Naive thymus-derived CD8-positive, alpha-beta T cell (primary cell): Measurements from ENCODE around the gene ARAP2. TPM values are rescaled to one million over a fixed set of nuclear protein-coding genes. Genes with fewer than 3 reads are reported as not detected.

Source experiments
- ATAC-seq, 2 donors: fragments of 150-1000 bp; cut with Tn5 transposase in 1 of 2; sonication (Bioruptor Pico), chemical (Tn5 transposase) in 1 of 2; 1 replicate in 1 of 2; 2 replicates in 1 of 2; pipeline ENCODE4 v1.10.0; 2021; ENCODE audit warnings: mild to moderate bottlenecking in 2 of 2, moderate library complexity in 2 of 2
- POLR2A ChIA-PET: fragments of 350-600 bp; sonication (Branson Sonifier 250); formaldehyde crosslinking; loops from one replicate; lab custom pipeline; 2021; ENCODE audit warnings: antibody characterized with exemption; lab: Charles Lee
- DNase-seq, 10 donors: peaks; one replicate each; pipeline versions ENCODE4 v3.0.0 to v3.0.0-alpha.2; 2020 to 2022
- H3K27ac Mint-ChIP-seq, 10 donors: one replicate each; pipeline ENCODE4 v1.8.0; 2020 to 2022; ENCODE audit warnings: mild to moderate bottlenecking in 10 of 10, mixed read lengths in 10 of 10, moderate library complexity in 4 of 10, inconsistent platforms in 1 of 10
- H3K27me3 Mint-ChIP-seq, 5 donors: one replicate each; pipeline ENCODE4 v1.8.0; 2021 to 2022; ENCODE audit warnings: mixed read lengths in 5 of 5
- H3K36me3 Mint-ChIP-seq, 3 donors: one replicate each; pipeline ENCODE4 v1.8.0; 2020 to 2022; ENCODE audit warnings: mixed read lengths in 3 of 3, mild to moderate bottlenecking in 2 of 3, inconsistent platforms in 1 of 3
- H3K4me1 Mint-ChIP-seq, 4 donors: one replicate each; pipeline ENCODE4 v1.8.0; 2021 to 2022; ENCODE audit warnings: mixed read lengths in 4 of 4
- H3K4me3 Mint-ChIP-seq, 10 donors: one replicate each; pipeline ENCODE4 v1.8.0; 2020 to 2022; ENCODE audit warnings: mild to moderate bottlenecking in 10 of 10, mixed read lengths in 10 of 10, moderate library complexity in 6 of 10, inconsistent platforms in 1 of 10
- H3K9me3 Mint-ChIP-seq, 9 donors: one replicate each; pipeline ENCODE4 v1.8.0; 2020 to 2022; ENCODE audit warnings: mixed read lengths in 9 of 9, mild to moderate bottlenecking in 3 of 9, inconsistent platforms in 1 of 9, moderate library complexity in 1 of 9
- polyA plus RNA-seq, 3 donors: library from polyadenylated mRNA; unstranded; fragments of 300-500 nt; fragmentation: Illumina TruSeq; gene quantifications; one replicate each; pipeline ENCODE4 v1.2.3, GENCODE V29; 2021
- total RNA-seq, 8 experiments: library from RNA in 2 of 8; stranded (reverse) in 2 of 8; gene quantifications; one replicate each; pipeline ENCODE4 v1.2.3 and lab custom pipeline; 2021 to 2026

Gene ARAP2
- total and polyA plus RNA-seq, 5 experiments from 2014 or later: 11.2 to 46.3 (median 19.0) TPM

DNA sequence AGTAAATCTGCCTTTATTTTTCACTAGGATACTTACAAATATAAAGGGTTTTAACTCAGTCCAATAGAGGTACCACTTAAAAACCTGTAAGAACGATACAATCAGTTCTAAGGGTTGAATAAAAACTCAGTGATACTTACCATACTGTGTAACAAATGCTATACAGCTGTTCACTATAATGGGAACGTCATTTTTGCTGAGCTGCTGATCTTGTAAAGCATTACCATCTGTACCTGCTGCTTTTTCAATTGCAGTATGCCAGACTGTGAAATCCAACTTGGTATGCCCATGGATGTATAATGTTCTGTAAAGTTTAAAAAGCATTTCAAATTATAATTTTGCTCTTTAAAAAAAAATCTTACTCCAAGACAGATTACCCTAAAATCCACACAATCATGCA is 111.2 kb downstream of the ARAP2 start:
- Mint-ChIP-seq H3K27me3 (no peaks in the 10 kb centered on the region), H3K4me3 (no peak overlapping the region), H3K9me3 (no peaks in the 10 kb centered on the region), H3K36me3 (peaks cover 10 to 33% (median 27%) of the 10 kb centered on the region in 3 donors), H3K27ac (no peak overlapping the region), H3K4me1 (peaks cover 0 to 4% (median 2%) of the 10 kb centered on the region in 4 donors)
- DNase-seq (no peak), ATAC-seq (no peak)
- POLR2A ChIA-PET: no interaction called here

DNA sequence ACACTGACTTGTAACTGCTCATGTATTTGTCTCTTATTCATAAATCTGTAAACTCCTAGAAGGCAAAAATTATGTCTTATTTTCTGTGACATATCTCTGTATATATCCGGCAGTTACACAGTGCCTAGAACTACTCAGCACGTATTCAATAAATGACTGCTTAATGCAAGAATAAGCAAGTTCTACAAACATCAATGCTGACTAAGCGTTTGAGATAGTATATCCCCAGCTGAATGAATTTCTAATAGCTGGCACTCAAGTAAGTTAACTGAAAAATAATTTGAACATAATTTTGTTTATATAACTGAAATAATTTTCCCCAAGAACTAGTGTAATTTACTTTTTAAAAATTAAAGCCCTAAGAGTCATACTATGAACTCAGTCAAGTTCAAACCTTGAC is 113.7 kb downstream of the ARAP2 start:
- POLR2A ChIA-PET: no interaction called here
- no peak for DNase-seq
- Mint-ChIP-seq H3K27me3 (no peaks in the 10 kb centered on the region), H3K36me3 (peaks cover 10 to 30% (median 30%) of the 10 kb centered on the region in 3 donors), H3K27ac (no peak overlapping the region), H3K4me1 (peaks cover 0 to 4% (median 2%) of the 10 kb centered on the region in 4 donors), H3K4me3 (no peak overlapping the region), H3K9me3 (no peaks in the 10 kb centered on the region)
- ATAC-seq: no peak

GRCh38 chr4:36128689-36129088 is 115.6 kb downstream of the ARAP2 start:
- no peak for DNase-seq
- no peaks in the 10 kb centered on the region for H3K27me3 Mint-ChIP-seq
- H3K4me1 Mint-ChIP-seq: peaks cover 0 to 4% (median 2%) of the 10 kb centered on the region in 4 donors
- peak overlapping the region in 3 of 10 donors; percentile 7 to 36 (median 32) for H3K27ac Mint-ChIP-seq
- no peak overlapping the region for H3K4me3 Mint-ChIP-seq
- peaks cover 14 to 47% (median 47%) of the 10 kb centered on the region in 3 donors for H3K36me3 Mint-ChIP-seq
- POLR2A ChIA-PET: no interaction called here
- no peak for ATAC-seq
- no peaks in the 10 kb centered on the region for H3K9me3 Mint-ChIP-seq

- H3K27ac Mint-ChIP-seq: no peak overlapping the region
- POLR2A ChIA-PET: no interaction called here
Observed at GRCh38 chr4:36123906-36124305, 120.4 kb downstream of the ARAP2 start.

GRCh38 chr4:36115312-36115711 is 129.0 kb downstream of the ARAP2 start:
- POLR2A ChIA-PET: no interaction called here
- Mint-ChIP-seq H3K4me3 (no peak overlapping the region), H3K36me3 (peaks cover 0 to 56% (median 45%) of the 10 kb centered on the region in 3 donors), H3K4me1 (peaks cover 0 to 7% (median 2%) of the 10 kb centered on the region in 4 donors), H3K27ac (no peak overlapping the region), H3K27me3 (no peaks in the 10 kb centered on the region), H3K9me3 (no peaks in the 10 kb centered on the region)
- DNase-seq (no peak), ATAC-seq (no peak)

More at GRCh38 chr4:36123906-36124305, 120.4 kb downstream of the ARAP2 start:
- Mint-ChIP-seq H3K36me3 (peaks cover 16 to 54% (median 52%) of the 10 kb centered on the region in 3 donors), H3K9me3 (peaks cover 0 to 5% (median 0%) of the 10 kb centered on the region in 9 donors), H3K27me3 (no peaks in the 10 kb centered on the region), H3K4me3 (no peak overlapping the region), H3K4me1 (no peaks in the 10 kb centered on the region)
- DNase-seq (no peak), ATAC-seq (no peak)

DNA sequence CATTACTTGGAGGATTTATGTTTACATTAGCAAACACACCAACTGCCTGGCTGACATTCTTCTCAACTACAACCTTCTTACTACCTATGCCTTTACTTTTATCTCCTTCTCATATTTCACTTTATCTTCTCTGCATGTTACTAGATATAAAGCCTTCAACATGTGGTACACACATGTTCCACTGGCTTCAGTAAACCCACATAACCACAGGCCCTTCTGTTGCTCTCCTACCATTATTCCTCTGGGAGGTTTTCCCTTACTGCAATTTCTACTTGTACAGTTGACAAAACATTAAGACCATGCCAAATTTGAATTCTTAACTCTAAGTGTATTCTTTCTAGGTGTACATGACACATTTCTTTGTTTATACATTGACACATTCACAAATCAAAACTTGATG is 133.1 kb downstream of the ARAP2 start:
- Mint-ChIP-seq H3K4me1 (peaks cover 0 to 4% (median under 1%) of the 10 kb centered on the region in 4 donors), H3K4me3 (no peak overlapping the region), H3K27ac (no peak overlapping the region), H3K36me3 (peaks cover under 1 to 42% (median 34%) of the 10 kb centered on the region in 3 donors), H3K27me3 (no peaks in the 10 kb centered on the region), H3K9me3 (no peaks in the 10 kb centered on the region)
- ATAC-seq (no peak), DNase-seq (no peak)
- POLR2A ChIA-PET: no interaction called here

DNA sequence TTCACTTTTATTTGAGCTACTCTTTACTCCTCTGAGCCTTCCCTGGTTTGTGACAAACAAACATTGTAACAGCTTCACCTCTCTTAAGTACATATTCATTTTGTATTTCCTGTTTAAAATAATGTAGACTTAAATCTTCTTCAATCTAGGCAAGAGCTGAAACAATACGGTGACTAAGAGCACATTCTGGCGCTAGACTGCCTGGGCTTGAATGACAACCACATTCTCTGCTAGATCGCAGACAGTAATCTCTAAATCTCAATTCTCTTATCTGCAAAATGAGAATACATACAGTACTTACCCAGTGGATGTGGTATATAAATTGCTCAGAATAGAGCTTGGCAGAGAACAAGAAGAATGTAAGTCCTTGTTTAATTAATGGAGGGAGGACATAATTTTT is 144.8 kb downstream of the ARAP2 start:
- peak overlapping the region in 1 of 10 donors; percentile 3 for H3K27ac Mint-ChIP-seq
- H3K9me3 Mint-ChIP-seq: peaks cover 0 to 9% (median 2%) of the 10 kb centered on the region in 9 donors
- POLR2A ChIA-PET: no interaction called here
- peaks cover 0 to 2% (median under 1%) of the 10 kb centered on the region in 4 donors for H3K4me1 Mint-ChIP-seq
- DNase-seq (no peak), ATAC-seq (no peak)
- H3K36me3 Mint-ChIP-seq: peaks cover 34 to 66% (median 53%) of the 10 kb centered on the region in 3 donors
- H3K4me3 Mint-ChIP-seq: no peak overlapping the region
- H3K27me3 Mint-ChIP-seq: no peaks in the 10 kb centered on the region

DNA sequence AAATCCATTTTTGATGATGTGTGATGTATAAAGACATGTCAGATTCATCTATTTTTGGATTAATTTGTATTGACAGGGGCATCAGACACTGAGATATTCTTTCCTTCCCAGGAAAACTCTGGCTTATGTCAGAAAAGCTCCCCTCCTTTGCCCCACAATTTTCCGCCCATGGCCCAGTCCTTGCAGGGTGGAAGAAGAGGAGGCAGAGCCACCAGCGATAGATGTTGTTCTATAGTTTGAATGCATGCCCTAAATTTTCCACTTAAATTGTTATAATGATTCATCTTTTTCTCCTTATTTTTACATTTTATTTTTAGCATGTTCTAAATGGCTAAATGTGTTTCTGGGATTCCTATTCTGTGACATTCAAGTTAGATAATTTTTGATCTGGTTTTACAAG is 149.3 kb downstream of the ARAP2 start:
- no peak overlapping the region for H3K4me3 Mint-ChIP-seq
- H3K36me3 Mint-ChIP-seq: peaks cover 6 to 65% (median 42%) of the 10 kb centered on the region in 3 donors
- DNase-seq (no peak), ATAC-seq (no peak)
- H3K4me1 Mint-ChIP-seq: peaks cover 0 to 2% (median under 1%) of the 10 kb centered on the region in 4 donors
- H3K9me3 Mint-ChIP-seq: no peaks in the 10 kb centered on the region
- no peak overlapping the region for H3K27ac Mint-ChIP-seq
- POLR2A ChIA-PET: no interaction called here
- no peaks in the 10 kb centered on the region for H3K27me3 Mint-ChIP-seq

GRCh38 chr4:36091997-36092396 is 152.3 kb downstream of the ARAP2 start:
- no peaks in the 10 kb centered on the region for H3K27me3 Mint-ChIP-seq
- H3K9me3 Mint-ChIP-seq: no peaks in the 10 kb centered on the region
- no peak overlapping the region for H3K4me3 Mint-ChIP-seq
- ATAC-seq (no peak), DNase-seq (no peak)
- no peak overlapping the region for H3K27ac Mint-ChIP-seq
- POLR2A ChIA-PET: no interaction called here
- peaks cover 0 to 2% (median 0%) of the 10 kb centered on the region in 4 donors for H3K4me1 Mint-ChIP-seq
- peaks cover 0 to 56% (median 30%) of the 10 kb centered on the region in 3 donors for H3K36me3 Mint-ChIP-seq

DNA sequence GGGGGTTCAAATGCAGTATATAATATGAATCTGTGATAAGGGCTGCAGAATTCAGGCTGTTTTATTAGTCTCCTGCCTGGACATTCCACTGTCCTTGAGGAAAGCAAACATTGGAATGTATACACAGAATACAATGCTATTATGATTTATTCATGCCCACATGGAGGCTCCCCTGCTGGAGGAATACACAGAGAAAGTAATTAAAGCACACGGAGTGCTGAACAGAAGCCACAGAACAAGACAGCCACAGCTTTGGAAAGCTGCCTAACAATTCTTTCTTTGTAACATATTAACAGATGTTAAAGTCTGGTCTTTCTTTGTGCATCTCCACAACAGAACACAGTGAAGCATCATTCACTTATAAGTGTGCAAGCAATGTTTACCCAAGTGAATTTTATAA is 155.8 kb downstream of the ARAP2 start:
- H3K27ac Mint-ChIP-seq: no peak overlapping the region
- no peaks in the 10 kb centered on the region for H3K9me3 Mint-ChIP-seq
- DNase-seq (no peak), ATAC-seq (no peak)
- no peak overlapping the region for H3K4me3 Mint-ChIP-seq
- POLR2A ChIA-PET: no interaction called here
- no peaks in the 10 kb centered on the region for H3K27me3 Mint-ChIP-seq
- H3K4me1 Mint-ChIP-seq: peaks cover 0 to 10% (median 2%) of the 10 kb centered on the region in 4 donors
- H3K36me3 Mint-ChIP-seq: peaks cover 0 to 46% (median 16%) of the 10 kb centered on the region in 3 donors

DNA sequence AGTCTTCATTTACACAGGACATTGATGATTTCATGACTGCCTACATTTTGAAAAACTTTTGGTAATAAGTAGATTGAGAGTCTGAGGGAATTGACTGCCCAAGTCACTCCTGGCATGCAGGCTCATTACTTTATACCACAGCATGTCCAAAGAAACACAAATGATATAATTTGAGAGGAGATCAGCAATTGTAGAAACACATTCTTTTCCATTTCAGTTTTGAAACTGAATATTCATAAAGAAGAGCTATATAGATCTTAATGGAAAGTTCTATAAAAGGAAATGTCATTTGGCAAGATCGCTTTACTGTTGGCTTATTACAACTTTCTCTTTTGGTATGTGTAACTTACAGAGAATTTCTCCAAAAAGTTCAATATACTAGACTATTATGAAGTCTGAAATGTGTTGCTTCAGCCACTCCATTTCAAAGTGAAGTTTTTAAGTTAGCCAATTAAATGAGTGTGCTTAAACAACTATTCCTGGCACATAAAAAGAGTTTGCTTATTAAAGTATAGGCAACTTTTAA is 158.0 kb downstream of the ARAP2 start:
- H3K36me3 Mint-ChIP-seq: peaks cover 0 to 33% (median 8%) of the 10 kb centered on the region in 3 donors
- H3K27me3 Mint-ChIP-seq: no peaks in the 10 kb centered on the region
- POLR2A ChIA-PET: no interaction called here
- H3K4me3 Mint-ChIP-seq: no peak overlapping the region
- ATAC-seq (no peak), DNase-seq (no peak)
- H3K9me3 Mint-ChIP-seq: no peaks in the 10 kb centered on the region
- peak overlapping the region in 1 of 10 donors; percentile 1 for H3K27ac Mint-ChIP-seq
- peaks cover 0 to 10% (median 2%) of the 10 kb centered on the region in 4 donors for H3K4me1 Mint-ChIP-seq

DNA sequence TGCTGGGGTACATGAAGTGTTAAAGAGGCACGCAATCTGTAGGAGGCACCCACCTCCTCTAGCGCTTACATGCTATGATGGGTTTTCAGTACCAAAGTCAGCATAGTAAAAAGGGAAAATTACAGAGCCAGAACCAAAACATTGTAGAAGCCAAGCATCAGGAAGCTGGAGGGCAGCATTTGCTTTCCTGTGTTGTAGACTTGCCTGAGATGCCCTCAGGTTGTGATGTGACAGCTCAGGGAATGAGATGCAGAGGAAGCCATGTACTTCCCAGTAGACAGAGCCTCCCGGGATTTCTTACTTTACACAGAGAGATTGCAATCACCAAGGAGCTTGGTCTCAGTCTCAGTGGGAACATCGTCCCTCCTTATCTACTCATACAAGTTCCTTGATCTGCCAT is 161.5 kb downstream of the ARAP2 start:
- Mint-ChIP-seq H3K4me1 (peaks cover 0 to 10% (median under 1%) of the 10 kb centered on the region in 4 donors), H3K36me3 (peaks cover 0 to 23% (median 15%) of the 10 kb centered on the region in 3 donors), H3K27me3 (no peaks in the 10 kb centered on the region), H3K4me3 (no peak overlapping the region), H3K9me3 (no peaks in the 10 kb centered on the region), H3K27ac (no peak overlapping the region)
- ATAC-seq: no peak
- POLR2A ChIA-PET: no interaction called here
- no peak for DNase-seq

DNA sequence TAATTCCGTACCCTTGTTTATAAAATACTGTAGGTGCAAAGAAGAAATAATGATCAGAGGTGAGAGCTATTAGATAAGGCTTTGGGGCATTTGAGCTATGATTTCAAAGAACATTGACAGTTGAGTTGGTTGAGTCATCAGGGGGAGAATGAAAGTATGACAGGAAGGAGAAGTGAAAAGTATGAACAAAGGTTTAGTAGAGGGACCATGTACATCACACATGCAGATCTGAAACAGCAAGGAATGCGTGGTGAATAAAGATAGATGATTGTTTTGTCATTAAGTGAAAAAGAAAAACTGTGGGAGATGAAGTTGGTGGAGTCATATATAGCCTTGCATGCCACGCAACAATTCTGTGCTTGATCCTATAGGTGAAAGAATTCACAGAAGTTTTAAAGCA is 163.1 kb downstream of the ARAP2 start:
- H3K9me3 Mint-ChIP-seq: no peaks in the 10 kb centered on the region
- peaks cover 0 to 3% (median under 1%) of the 10 kb centered on the region in 4 donors for H3K4me1 Mint-ChIP-seq
- H3K36me3 Mint-ChIP-seq: peaks cover 0 to 20% (median 15%) of the 10 kb centered on the region in 3 donors
- H3K4me3 Mint-ChIP-seq: no peak overlapping the region
- DNase-seq: no peak
- H3K27me3 Mint-ChIP-seq: no peaks in the 10 kb centered on the region
- H3K27ac Mint-ChIP-seq: no peak overlapping the region
- no peak for ATAC-seq
- POLR2A ChIA-PET: no interaction called here

DNA sequence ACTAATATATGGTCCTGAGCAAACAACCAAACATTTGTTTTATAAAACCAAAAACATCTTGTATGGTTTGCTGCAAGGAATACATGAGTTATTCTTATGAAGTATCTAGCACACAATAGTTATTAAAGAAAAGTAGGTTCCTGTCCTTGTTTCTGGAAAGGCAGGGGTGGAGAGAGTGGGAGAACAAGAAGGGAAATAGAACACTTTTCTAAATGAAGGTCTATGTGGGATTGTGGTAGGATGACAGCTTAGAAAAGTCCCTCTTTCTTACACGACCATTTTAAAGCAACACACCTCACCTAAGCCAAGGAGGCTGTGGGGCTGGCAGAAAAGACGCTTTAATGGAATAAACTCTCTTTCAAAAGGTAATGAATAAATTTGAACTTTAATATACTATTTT is 164.6 kb downstream of the ARAP2 start:
- H3K4me3 Mint-ChIP-seq: no peak overlapping the region
- H3K27ac Mint-ChIP-seq: no peak overlapping the region
- no peak for DNase-seq
- POLR2A ChIA-PET: no interaction called here
- H3K27me3 Mint-ChIP-seq: no peaks in the 10 kb centered on the region
- H3K9me3 Mint-ChIP-seq: no peaks in the 10 kb centered on the region
- ATAC-seq: no peak
- peaks cover 0 to 16% (median 15%) of the 10 kb centered on the region in 3 donors for H3K36me3 Mint-ChIP-seq
- H3K4me1 Mint-ChIP-seq: no peaks in the 10 kb centered on the region
